GM12878 (cell line): ENCODE data around the gene CDH4.

Experiments used
- EP300 ChIP-seq, 2 experiments: fragments of 150-350 bp in 1 of 2; IDR thresholded peaks; 2 replicates each; pipeline ENCODE4 v1.6.1; 2011 to 2012; ENCODE audit warnings: low read depth in 2 of 2, low read length in 2 of 2, borderline replicate concordance in 1 of 2, improper control_type of control experiment in 1 of 2, inconsistent platforms in 1 of 2; ENCODE audit not compliant: control insufficient read depth in 1 of 2
- ESRRA ChIP-seq: IDR thresholded peaks from 2 replicates; pipeline ENCODE4 v1.6.1; 2012; ENCODE audit warnings: mild to moderate bottlenecking, low read length, improper control_type of control experiment
- MEF2A ChIP-seq: IDR thresholded peaks from 2 replicates; pipeline ENCODE4 v1.6.1; 2011; ENCODE audit warnings: low read depth, mild to moderate bottlenecking, low read length, moderate library complexity; ENCODE audit not compliant: insufficient read depth
- MYC ChIP-seq: IDR thresholded peaks from 2 replicates; pipeline ENCODE4 v1.6.1; 2011; ENCODE audit warnings: mild to moderate bottlenecking, low read length, moderate library complexity, inconsistent platforms; ENCODE audit not compliant: insufficient read depth, insufficient replicate concordance, insufficient read length, severe bottlenecking
- POLR2A ChIP-seq: IDR thresholded peaks from 2 replicates; pipeline ENCODE4 v1.6.1; 2011; ENCODE audit warnings: low read depth, mild to moderate bottlenecking, low read length
- SREBF1 ChIP-seq: IDR thresholded peaks from 2 replicates; pipeline ENCODE4 v1.6.1; 2012; ENCODE audit warnings: mild to moderate bottlenecking, low read length
- SRF ChIP-seq, 2 experiments: IDR thresholded peaks; 2 replicates each; pipeline ENCODE4 v1.6.1; 2011; ENCODE audit warnings: low read depth in 2 of 2, low read length in 2 of 2, mild to moderate bottlenecking in 1 of 2, moderate library complexity in 1 of 2
- WRNIP1 ChIP-seq: IDR thresholded peaks from 2 replicates; pipeline ENCODE4 v1.6.1; 2011; ENCODE audit warnings: low read depth, low read length, improper control_type of control experiment, borderline replicate concordance
- YY1 ChIP-seq: IDR thresholded peaks from 2 replicates; pipeline ENCODE4 v1.6.1; 2011; ENCODE audit warnings: low read depth, mild to moderate bottlenecking, low read length
- TF ChIP-seq, protein P1 (sequence below), 3 experiments: IDR thresholded peaks in 2 of 3; conservative IDR thresholded peaks in 1 of 3; 2 replicates each; pipeline ENCODE4 v1.5.1; 2011; ENCODE audit warnings: low read depth in 3 of 3, low read length in 3 of 3, mild to moderate bottlenecking in 3 of 3, control low read depth in 2 of 3, moderate library complexity in 2 of 3, inconsistent platforms in 1 of 3, mixed read lengths in 1 of 3; ENCODE audit not compliant: control insufficient read depth in 2 of 3, insufficient read depth in 1 of 3; ENCODE audit errors: extremely low read depth in 1 of 3
- TF ChIP-seq, protein P2 (sequence below): fragments of 150-350 bp; IDR thresholded peaks from 2 replicates; pipeline ENCODE4 v1.6.1; 2016; ENCODE audit warnings: low read depth, low read length
- TF ChIP-seq, protein P3 (sequence below): fragments of 450-650 bp; IDR thresholded peaks from 2 replicates; pipeline ENCODE4 v1.6.1; 2017; ENCODE audit warnings: mild to moderate bottlenecking
- TF ChIP-seq, protein P4 (sequence below): IDR thresholded peaks from 2 replicates; pipeline ENCODE4 v1.6.1; 2012; ENCODE audit warnings: low read depth, low read length, improper control_type of control experiment

DNA sequence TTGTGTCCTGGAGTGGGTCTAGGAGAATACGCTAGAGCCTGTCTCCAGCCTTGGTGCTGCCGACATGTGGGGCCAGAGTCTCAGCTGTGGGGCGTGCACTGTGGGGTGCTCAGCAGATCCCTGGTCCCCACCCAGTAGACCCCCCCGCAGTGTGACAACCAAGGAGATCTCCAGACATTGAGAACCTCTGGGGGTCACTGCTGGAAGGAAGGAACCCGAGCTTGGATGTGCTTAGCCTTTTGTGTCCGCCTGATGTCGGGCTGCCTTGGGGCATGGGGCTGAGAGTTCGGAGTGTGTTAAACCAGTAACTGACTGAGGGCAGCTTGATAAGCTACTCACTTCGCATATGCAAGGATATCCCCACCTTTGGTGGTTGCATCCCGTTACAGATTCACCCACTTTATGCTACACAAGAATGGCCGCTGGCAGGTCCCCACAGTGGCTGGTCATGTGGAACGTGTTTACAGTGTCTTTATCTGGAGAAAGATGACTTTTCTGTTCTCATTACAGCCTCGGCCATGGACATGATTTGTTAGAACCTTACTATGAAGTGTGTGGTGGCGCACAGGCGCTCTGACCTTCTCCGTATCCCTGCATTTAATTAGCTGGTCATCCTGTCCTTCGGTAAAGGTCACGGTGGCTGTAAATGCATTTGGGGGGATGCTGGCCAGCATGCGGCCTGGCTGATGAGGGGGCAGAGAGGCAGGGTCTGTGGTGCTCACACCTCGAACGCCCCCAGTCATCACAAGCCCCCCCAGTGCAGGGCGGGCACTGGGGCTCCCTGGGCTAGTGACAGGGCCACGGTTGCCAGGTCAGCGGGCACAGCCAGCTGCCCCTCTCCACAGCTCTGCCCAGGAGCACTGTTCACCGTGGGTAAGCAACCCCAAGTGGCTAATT lies 446.8 kb downstream of the CDH4 start:
- TF ChIP-seq ESRRA (no peak), POLR2A (no peak), SRF (IDR thresholded peaks at IDR 0.05; ENCODE audit: low read depth in 2 of 2, low read length in 2 of 2) (no peak), WRNIP1 (no peak), EP300 (IDR thresholded peaks at IDR 0.05; ENCODE audit: borderline replicate concordance in 1 of 2, control insufficient read depth in 1 of 2, low read depth in 2 of 2, low read length in 2 of 2) (no peak), YY1 (no peak), MYC (no peak), SREBF1 (no peak), MEF2A (no peak)
- TF ChIP-seq, protein P1, sequence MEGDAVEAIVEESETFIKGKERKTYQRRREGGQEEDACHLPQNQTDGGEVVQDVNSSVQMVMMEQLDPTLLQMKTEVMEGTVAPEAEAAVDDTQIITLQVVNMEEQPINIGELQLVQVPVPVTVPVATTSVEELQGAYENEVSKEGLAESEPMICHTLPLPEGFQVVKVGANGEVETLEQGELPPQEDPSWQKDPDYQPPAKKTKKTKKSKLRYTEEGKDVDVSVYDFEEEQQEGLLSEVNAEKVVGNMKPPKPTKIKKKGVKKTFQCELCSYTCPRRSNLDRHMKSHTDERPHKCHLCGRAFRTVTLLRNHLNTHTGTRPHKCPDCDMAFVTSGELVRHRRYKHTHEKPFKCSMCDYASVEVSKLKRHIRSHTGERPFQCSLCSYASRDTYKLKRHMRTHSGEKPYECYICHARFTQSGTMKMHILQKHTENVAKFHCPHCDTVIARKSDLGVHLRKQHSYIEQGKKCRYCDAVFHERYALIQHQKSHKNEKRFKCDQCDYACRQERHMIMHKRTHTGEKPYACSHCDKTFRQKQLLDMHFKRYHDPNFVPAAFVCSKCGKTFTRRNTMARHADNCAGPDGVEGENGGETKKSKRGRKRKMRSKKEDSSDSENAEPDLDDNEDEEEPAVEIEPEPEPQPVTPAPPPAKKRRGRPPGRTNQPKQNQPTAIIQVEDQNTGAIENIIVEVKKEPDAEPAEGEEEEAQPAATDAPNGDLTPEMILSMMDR (IDR thresholded peaks at IDR 0.05 in 2 of 3, conservative IDR thresholded peaks at IDR 0.05 in 1 of 3; ENCODE audit: control insufficient read depth in 2 of 3, extremely low read depth in 1 of 3, insufficient read depth in 1 of 3, low read depth in 3 of 3, low read length in 3 of 3) = no peak
- TF ChIP-seq, protein P2, sequence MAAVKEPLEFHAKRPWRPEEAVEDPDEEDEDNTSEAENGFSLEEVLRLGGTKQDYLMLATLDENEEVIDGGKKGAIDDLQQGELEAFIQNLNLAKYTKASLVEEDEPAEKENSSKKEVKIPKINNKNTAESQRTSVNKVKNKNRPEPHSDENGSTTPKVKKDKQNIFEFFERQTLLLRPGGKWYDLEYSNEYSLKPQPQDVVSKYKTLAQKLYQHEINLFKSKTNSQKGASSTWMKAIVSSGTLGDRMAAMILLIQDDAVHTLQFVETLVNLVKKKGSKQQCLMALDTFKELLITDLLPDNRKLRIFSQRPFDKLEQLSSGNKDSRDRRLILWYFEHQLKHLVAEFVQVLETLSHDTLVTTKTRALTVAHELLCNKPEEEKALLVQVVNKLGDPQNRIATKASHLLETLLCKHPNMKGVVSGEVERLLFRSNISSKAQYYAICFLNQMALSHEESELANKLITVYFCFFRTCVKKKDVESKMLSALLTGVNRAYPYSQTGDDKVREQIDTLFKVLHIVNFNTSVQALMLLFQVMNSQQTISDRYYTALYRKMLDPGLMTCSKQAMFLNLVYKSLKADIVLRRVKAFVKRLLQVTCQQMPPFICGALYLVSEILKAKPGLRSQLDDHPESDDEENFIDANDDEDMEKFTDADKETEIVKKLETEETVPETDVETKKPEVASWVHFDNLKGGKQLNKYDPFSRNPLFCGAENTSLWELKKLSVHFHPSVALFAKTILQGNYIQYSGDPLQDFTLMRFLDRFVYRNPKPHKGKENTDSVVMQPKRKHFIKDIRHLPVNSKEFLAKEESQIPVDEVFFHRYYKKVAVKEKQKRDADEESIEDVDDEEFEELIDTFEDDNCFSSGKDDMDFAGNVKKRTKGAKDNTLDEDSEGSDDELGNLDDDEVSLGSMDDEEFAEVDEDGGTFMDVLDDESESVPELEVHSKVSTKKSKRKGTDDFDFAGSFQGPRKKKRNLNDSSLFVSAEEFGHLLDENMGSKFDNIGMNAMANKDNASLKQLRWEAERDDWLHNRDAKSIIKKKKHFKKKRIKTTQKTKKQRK = no peak
- TF ChIP-seq, protein P3, sequence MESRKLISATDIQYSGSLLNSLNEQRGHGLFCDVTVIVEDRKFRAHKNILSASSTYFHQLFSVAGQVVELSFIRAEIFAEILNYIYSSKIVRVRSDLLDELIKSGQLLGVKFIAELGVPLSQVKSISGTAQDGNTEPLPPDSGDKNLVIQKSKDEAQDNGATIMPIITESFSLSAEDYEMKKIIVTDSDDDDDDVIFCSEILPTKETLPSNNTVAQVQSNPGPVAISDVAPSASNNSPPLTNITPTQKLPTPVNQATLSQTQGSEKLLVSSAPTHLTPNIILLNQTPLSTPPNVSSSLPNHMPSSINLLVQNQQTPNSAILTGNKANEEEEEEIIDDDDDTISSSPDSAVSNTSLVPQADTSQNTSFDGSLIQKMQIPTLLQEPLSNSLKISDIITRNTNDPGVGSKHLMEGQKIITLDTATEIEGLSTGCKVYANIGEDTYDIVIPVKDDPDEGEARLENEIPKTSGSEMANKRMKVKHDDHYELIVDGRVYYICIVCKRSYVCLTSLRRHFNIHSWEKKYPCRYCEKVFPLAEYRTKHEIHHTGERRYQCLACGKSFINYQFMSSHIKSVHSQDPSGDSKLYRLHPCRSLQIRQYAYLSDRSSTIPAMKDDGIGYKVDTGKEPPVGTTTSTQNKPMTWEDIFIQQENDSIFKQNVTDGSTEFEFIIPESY = no peak
- TF ChIP-seq, protein P4, sequence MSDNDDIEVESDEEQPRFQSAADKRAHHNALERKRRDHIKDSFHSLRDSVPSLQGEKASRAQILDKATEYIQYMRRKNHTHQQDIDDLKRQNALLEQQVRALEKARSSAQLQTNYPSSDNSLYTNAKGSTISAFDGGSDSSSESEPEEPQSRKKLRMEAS = no peak
